ENCODE data around the gene TMPRSS9.
"Not testable (repeated sequence)": the region's sequence is repeated elsewhere in the genome, so short reads cannot be mapped to it uniquely, and the experiment has no call there.

Gene TMPRSS9

GRCh38 chr19:2468596-2468995 is 108.5 kb downstream of the TMPRSS9 start:
- no peak for DNase-seq

GRCh38 chr19:2469102-2469914 is 109.2 kb downstream of the TMPRSS9 start:
- DNase-seq = no peak

DNA sequence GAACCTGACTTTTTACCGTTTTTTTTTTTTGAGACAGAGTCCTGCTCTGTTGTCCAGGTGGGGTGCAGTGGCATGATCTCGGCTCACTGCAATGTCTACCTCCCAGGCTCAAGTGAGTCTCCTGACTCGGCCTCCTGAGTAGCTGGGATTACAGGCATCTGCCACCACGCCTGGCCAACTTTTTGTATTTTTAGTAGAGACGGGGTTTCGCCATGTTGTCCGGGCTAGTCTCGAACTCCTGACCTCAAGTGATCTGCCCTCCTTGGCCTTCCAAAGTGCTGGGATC is 109.8 kb downstream of the TMPRSS9 start:
- DNase-seq = not testable (repeated sequence)

DNA sequence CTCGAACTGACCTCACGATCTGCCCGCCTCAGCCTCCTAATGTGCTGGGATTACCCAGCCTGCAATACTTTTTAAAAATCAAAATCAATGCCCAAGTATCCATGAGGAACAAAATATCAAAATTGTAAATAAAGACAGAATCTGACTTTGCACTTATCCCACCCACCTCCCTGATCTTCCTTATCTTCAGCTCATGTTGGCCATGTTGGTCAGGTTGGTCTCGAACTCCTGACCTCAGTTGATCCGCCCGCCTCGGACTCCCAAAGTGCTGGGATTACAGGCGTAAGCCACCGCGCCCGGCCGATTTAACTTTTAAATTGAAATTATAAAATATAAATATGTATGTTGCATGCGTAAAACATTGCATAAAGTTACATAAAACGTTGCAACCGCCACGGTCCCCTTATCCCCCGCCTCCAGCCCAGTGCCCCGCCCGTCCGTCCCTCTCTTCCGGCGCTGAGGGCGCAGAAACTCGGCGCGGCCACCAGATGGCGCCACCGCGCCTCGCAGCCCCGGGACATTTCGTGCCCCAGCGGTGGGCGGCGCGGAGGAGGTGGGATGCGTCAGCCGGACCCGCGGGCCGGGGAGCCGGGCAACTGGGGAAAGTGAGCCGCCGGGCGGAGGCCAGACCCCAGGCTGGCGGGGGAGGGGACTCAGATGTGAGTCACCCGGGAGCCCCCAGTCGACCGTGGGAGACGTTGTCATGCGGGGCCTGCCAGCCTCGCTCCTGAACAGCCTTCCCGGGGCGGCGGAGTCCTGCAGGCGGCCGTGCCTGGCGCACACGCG is 114.4 kb downstream of the TMPRSS9 start:
- DNase-seq = peak; percentile 35

DNA sequence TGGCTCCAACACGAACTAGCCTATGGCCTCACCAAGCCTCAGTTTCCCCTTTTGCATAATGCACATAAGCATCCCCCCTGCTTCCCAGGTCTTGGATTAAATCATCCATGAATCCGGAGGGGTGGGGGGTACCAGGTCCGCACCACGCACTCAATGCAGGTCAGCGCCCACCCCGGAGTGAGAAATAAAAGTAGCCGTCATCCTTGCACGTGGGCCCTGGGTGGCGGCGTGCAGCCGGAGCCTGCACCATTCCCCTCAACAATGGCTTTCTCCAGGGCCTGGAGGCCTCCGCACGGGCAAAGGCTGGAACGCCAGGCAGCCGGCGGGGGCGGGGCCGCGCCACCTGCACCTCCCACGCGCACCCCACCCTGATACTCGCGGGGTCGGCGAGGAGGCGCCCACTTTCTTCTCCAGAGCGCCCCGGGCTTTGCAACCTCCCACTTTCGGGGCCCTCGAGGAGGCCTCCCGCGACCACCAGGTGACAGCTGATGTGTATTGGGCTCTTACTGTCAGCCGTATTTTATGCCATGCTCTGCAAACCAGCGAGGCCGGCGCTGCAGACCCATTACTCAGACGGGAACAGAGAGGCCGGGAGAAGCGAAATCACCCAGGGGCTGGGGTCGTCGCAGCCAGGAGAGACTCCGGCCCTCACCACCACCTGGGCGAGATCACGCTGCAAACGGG is 115.1 kb downstream of the TMPRSS9 start:
- no peak for DNase-seq
